ENCODE measurements around the gene HMGA1. TPM values are rescaled to one million over a fixed set of nuclear protein-coding genes. Genes with fewer than 3 reads are reported as not detected.

HMGA1 gene
- total and polyA plus RNA-seq, 2 experiments from 2014 or later, result 43.4 to 69.0 TPM

DNA sequence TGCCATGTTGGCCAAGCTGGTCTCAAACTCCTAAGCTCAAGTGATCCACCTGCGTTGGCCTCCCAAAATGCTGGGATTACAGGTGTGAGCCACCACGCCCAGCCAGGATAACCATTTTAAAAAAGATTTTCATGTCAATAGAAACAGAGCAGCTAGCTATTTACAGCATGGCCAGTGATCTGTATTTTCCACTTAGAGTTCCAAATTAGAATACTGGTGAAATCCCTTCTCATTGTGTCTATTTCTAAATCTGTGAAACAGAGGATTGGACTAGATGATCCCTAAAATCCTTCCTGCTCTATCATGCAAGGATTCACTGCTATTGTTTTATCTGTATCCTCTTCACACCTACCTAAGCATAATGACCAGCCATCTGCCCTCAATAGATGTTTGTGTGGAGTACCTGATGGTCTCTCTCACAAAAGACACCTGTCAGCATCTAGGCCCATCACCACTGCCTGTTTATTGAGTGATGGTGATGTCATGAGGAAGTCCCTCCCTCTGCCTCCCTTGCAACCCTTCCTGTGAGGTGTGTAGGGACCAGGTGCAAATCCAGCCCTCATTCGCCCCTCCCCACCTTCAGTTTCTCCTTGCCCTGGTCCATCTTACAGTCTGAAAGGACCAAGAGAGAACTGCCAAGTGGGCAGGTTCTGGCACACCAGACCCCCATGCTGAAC lies 38.6 kb downstream of the HMGA1 start:
- Histone ChIP-seq H4K20me1 (ENCODE audit: insufficient read depth, poor library complexity, severe bottlenecking) (no peaks in the 10 kb centered on the region), H2AFZ (no peak overlapping the region), H3K9me3 (ENCODE audit: low read depth) (no peaks in the 10 kb centered on the region), H3K9me2 (replicated peaks; ENCODE audit: insufficient read depth) (no peaks in the 10 kb centered on the region), H3K4me3 (no peak overlapping the region), H3K27ac (no peak overlapping the region), H3K4me1 (ENCODE audit: insufficient read depth) (no peaks in the 10 kb centered on the region), H3K4me2 (no peak overlapping the region), H3K36me3 (replicated peaks; ENCODE audit: insufficient read depth, low read depth) (no peaks in the 10 kb centered on the region), H3K79me2 (no peaks in the 10 kb centered on the region), H3K27me3 (no peaks in the 10 kb centered on the region)
- DNase-seq (ENCODE audit: low spot score), result no peak
- TF ChIP-seq EZH2phosphoT487 (IDR thresholded peaks at IDR 0.05; ENCODE audit: low read depth, severe bottlenecking, unreplicated experiment) (no peak), CTCF (IDR thresholded peaks at IDR 0.05; ENCODE audit: poor library complexity) (no peak), EZH2 (IDR thresholded peaks at IDR 0.05; ENCODE audit: borderline replicate concordance) (no peak)
- WGBS (ENCODE audit: low lambda C conversion rate, missing lambda C conversion rate), result 95% methylated on average over 3 of the region's 3 CpGs

- DNase-seq (ENCODE audit: low spot score), result no peak
- Histone ChIP-seq H3K4me2 (no peak overlapping the region), H3K4me1 (ENCODE audit: insufficient read depth) (no peaks in the 10 kb centered on the region), H2AFZ (no peak overlapping the region), H3K27ac (no peak overlapping the region), H3K36me3 (replicated peaks; ENCODE audit: insufficient read depth, low read depth) (no peaks in the 10 kb centered on the region), H3K79me2 (no peaks in the 10 kb centered on the region), H3K4me3 (no peak overlapping the region), H3K27me3 (no peaks in the 10 kb centered on the region), H4K20me1 (ENCODE audit: insufficient read depth, poor library complexity, severe bottlenecking) (no peaks in the 10 kb centered on the region), H3K9me3 (ENCODE audit: low read depth) (no peaks in the 10 kb centered on the region), H3K9me2 (replicated peaks; ENCODE audit: insufficient read depth) (no peaks in the 10 kb centered on the region)
- TF ChIP-seq EZH2 (IDR thresholded peaks at IDR 0.05; ENCODE audit: borderline replicate concordance), result no peak
- no peak for TF ChIP-seq CTCF (IDR thresholded peaks at IDR 0.05; ENCODE audit: poor library complexity)
- TF ChIP-seq EZH2phosphoT487 (IDR thresholded peaks at IDR 0.05; ENCODE audit: low read depth, severe bottlenecking, unreplicated experiment), result no peak
- WGBS (ENCODE audit: low lambda C conversion rate, missing lambda C conversion rate), result 89% methylated on average over 5 of the region's 5 CpGs
Measured at GRCh38 chr6:34276191-34276590, 39.5 kb downstream of the HMGA1 start.

DNA sequence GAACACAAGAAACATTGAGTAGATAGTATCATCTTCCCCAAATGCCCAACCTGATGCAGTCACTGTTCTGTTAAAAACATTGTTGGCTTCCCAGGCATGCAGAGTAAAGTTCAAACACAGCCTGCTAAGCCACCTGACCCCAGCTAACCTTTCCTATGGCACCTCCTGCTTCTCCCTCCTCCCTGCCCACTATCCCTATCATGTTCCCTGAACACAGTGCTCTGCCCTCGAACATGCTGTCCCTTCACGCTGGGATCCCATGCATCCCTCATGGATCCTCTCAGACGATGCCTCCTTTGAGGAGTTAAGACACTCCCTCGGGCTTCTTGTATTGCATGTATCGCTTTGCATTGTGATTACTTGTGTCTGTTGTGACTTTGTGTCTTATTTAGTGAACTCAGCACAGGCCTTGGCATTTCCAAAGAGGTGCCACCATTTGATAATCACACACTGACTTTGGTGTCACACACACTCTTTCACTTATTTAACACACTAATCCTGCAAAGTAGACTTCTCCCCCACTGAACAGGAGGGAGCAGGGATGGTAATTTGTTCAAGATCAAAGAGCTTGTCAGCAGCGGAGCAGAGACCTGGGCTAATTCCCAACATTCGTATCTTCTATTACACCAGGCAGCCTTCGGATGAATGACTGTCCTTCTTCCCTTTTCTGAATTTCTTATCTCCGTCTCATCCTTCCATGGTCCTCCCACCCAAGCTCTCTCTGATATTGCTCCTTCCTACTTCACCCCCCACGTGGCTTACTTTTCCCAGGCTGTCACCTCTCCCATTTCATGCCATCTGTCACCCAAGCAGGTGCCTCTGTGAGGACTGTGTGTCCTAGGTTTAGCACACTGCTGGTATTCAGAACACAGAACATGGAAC lies 40.4 kb downstream of the HMGA1 start:
- WGBS (ENCODE audit: low lambda C conversion rate, missing lambda C conversion rate), result 57% methylated on average over 10 of the region's 10 CpGs
- no peaks in the 10 kb centered on the region for H3K9me3 ChIP-seq (ENCODE audit: low read depth)
- no peak overlapping the region for H3K4me2 ChIP-seq
- H2AFZ ChIP-seq, result no peak overlapping the region
- H4K20me1 ChIP-seq (ENCODE audit: insufficient read depth, poor library complexity, severe bottlenecking), result no peaks in the 10 kb centered on the region
- H3K4me3 ChIP-seq, result no peak overlapping the region
- H3K9me2 ChIP-seq (replicated peaks; ENCODE audit: insufficient read depth), result no peaks in the 10 kb centered on the region
- no peaks in the 10 kb centered on the region for H3K4me1 ChIP-seq (ENCODE audit: insufficient read depth)
- DNase-seq (ENCODE audit: low spot score), result no peak
- no peaks in the 10 kb centered on the region for H3K27me3 ChIP-seq
- H3K36me3 ChIP-seq (replicated peaks; ENCODE audit: insufficient read depth, low read depth), result no peaks in the 10 kb centered on the region
- TF ChIP-seq EZH2phosphoT487 (IDR thresholded peaks at IDR 0.05; ENCODE audit: low read depth, severe bottlenecking, unreplicated experiment), result no peak
- TF ChIP-seq EZH2 (IDR thresholded peaks at IDR 0.05; ENCODE audit: borderline replicate concordance), result no peak
- TF ChIP-seq CTCF (IDR thresholded peaks at IDR 0.05; ENCODE audit: poor library complexity), result no peak
- H3K79me2 ChIP-seq, result no peaks in the 10 kb centered on the region
- H3K27ac ChIP-seq, result no peak overlapping the region

Measured in hepatocyte (in vitro differentiated cells).